ENCODE measurements around the gene PTPN13.
A peak's percentile ranks its signal among the peaks of the same experiment; 100 is the strongest.

PTPN13 gene

GRCh38 chr4:86603311-86603885 is 9.3 kb downstream of the PTPN13 start:
- peaks cover 0 to 3% of the 10 kb centered on the region in 2 donors for H3K9me3 Mint-ChIP-seq
- no peak overlapping the region for H3K4me3 Mint-ChIP-seq
- H3K27me3 Mint-ChIP-seq, result no peaks in the 10 kb centered on the region
- ATAC-seq (replicated peaks) (no peak), DNase-seq (no peak)
- H3K36me3 Mint-ChIP-seq (ENCODE audit: insufficient read depth), result no peaks in the 10 kb centered on the region
- H3K4me1 Mint-ChIP-seq (ENCODE audit: low read depth in 2 of 2), result peaks cover 0 to 3% of the 10 kb centered on the region in 2 donors
- H3K27ac Mint-ChIP-seq, result no peak overlapping the region

GRCh38 chr4:86606809-86607208 is 12.7 kb downstream of the PTPN13 start:
- DNase-seq (no peak), ATAC-seq (replicated peaks) (no peak)
- Mint-ChIP-seq H3K27ac (no peak overlapping the region), H3K36me3 (ENCODE audit: insufficient read depth) (no peaks in the 10 kb centered on the region), H3K4me3 (no peak overlapping the region), H3K4me1 (ENCODE audit: low read depth in 2 of 2) (no peaks in the 10 kb centered on the region), H3K27me3 (no peaks in the 10 kb centered on the region), H3K9me3 (peaks cover 0 to under 1% of the 10 kb centered on the region in 2 donors)

DNA sequence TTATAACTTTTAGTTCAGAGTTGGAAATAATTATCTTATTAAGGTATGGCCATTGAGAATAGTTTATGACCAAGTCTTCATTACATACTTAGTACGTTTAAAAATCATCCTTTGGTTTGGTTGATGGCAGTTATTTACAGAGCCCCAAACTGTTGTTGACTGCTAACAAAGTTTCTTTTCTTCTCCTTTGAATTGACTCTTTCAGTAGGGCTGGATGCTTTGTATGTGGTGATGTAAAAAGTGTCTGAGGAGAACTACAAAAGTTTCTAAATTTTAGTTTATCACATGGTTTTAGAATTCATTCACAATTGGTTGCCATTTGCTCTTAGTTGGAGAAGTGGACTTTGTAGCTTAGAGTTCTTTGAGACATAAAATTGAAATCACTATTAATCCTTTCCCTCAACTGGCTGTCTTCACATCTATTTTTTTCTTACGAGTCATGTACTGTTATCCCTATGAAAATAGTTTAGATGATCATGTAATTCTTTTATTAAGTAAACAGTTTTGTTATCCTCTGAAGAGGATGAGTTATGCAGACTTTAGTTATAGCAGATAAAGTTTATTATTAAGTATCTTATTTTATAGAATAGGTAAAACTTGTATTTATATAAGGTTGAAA is 14.8 kb downstream of the PTPN13 start:
- H3K4me1 Mint-ChIP-seq (ENCODE audit: low read depth in 2 of 2), result peaks cover 0 to 6% of the 10 kb centered on the region in 2 donors

DNA sequence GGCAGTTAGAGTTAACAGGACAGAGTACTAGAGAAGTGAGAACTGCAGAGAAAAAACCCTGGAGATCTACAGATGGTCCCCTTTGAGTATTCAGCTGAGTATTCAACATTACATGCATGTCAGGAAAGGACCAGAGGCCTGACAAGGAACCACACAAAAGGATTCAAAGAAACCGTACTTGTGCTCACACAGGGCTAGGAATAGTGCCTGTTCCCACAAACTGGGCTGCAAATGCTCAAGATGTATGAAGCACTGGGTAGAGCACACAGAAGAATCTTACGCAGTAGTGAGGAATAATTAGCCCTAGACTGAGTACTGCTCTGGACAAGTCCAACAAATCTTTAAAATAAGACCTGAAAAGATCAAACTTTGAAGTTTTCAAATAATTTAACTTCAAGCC is 17.6 kb downstream of the PTPN13 start:
- H3K27ac Mint-ChIP-seq, result no peak overlapping the region

More for the DNA sequence above, 14.8 kb downstream of the PTPN13 start:
- no peaks in the 10 kb centered on the region for H3K9me3 Mint-ChIP-seq
- no peak overlapping the region for H3K4me3 Mint-ChIP-seq
- H3K36me3 Mint-ChIP-seq (ENCODE audit: insufficient read depth), result no peaks in the 10 kb centered on the region
- ATAC-seq (replicated peaks), result no peak
- DNase-seq, result no peak
- H3K27me3 Mint-ChIP-seq, result no peaks in the 10 kb centered on the region
- no peak overlapping the region for H3K27ac Mint-ChIP-seq

DNA sequence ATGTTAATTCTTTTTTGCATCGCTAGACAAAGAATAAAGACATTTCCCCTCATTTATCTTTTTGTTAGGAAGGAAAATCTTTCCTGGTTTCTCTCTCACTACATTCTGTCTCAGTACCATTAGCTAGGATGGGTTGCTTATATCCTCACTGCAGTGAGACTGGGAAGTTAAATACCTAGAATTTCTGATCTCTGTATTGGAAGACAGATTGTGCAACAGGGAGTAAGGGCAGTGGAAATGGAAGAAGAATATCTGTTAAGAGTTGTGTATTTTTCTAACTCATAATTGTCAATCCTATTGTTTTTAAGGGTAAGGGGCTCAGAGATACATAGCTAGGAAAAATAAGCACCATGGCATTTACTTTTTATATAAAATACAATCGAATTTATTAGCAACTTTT is 19.6 kb downstream of the PTPN13 start:
- no peak for ATAC-seq (replicated peaks)
- H3K27me3 Mint-ChIP-seq, result no peaks in the 10 kb centered on the region
- DNase-seq, result no peak
- no peaks in the 10 kb centered on the region for H3K9me3 Mint-ChIP-seq
- no peaks in the 10 kb centered on the region for H3K36me3 Mint-ChIP-seq (ENCODE audit: insufficient read depth)
- H3K27ac Mint-ChIP-seq, result no peak overlapping the region
- H3K4me3 Mint-ChIP-seq, result no peak overlapping the region
- H3K4me1 Mint-ChIP-seq (ENCODE audit: low read depth in 2 of 2), result peaks cover 0 to 6% of the 10 kb centered on the region in 2 donors

More for the DNA sequence above, 17.6 kb downstream of the PTPN13 start:
- H3K4me3 Mint-ChIP-seq, result no peak overlapping the region
- ATAC-seq (replicated peaks), result no peak
- no peaks in the 10 kb centered on the region for H3K9me3 Mint-ChIP-seq
- DNase-seq, result no peak
- peaks cover 0 to 6% of the 10 kb centered on the region in 2 donors for H3K4me1 Mint-ChIP-seq (ENCODE audit: low read depth in 2 of 2)
- no peaks in the 10 kb centered on the region for H3K36me3 Mint-ChIP-seq (ENCODE audit: insufficient read depth)
- no peaks in the 10 kb centered on the region for H3K27me3 Mint-ChIP-seq

- Mint-ChIP-seq H3K36me3 (ENCODE audit: insufficient read depth) (no peaks in the 10 kb centered on the region), H3K27me3 (no peaks in the 10 kb centered on the region), H3K9me3 (peaks cover 0 to 2% of the 10 kb centered on the region in 2 donors), H3K4me3 (no peak overlapping the region), H3K27ac (no peak overlapping the region), H3K4me1 (ENCODE audit: low read depth in 2 of 2) (peaks cover 0 to 6% of the 10 kb centered on the region in 2 donors)
- DNase-seq, result no peak
- no peak for ATAC-seq (replicated peaks)
Measured at GRCh38 chr4:86614865-86615264, 20.8 kb downstream of the PTPN13 start.

- Mint-ChIP-seq H3K9me3 (peaks cover 0 to 2% of the 10 kb centered on the region in 2 donors), H3K4me1 (ENCODE audit: low read depth in 2 of 2) (peaks cover 0 to 6% of the 10 kb centered on the region in 2 donors), H3K4me3 (no peak overlapping the region), H3K27me3 (no peaks in the 10 kb centered on the region), H3K27ac (no peak overlapping the region), H3K36me3 (ENCODE audit: insufficient read depth) (no peaks in the 10 kb centered on the region)
- DNase-seq (no peak), ATAC-seq (replicated peaks) (no peak)
Measured at GRCh38 chr4:86615501-86615900, 21.4 kb downstream of the PTPN13 start.

DNA sequence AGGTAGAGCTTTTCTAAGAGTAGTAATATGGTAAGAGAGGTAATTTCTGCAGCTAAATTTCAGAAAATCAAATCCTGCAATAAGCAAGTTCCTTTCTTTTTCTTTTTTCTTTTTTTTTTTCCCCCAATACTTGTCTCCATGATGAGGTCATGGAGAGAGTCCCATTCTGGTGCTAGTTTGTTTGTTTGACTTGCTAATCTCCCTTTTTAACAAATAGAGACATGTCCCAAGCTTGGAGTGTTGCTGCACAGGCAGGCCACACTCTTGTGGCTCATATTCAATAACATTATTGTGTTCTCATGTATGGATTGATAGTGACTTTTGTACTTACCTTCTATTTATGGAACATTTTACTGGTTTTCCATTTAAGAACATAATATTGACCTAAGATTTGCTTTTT is 25.5 kb downstream of the PTPN13 start:
- H3K9me3 Mint-ChIP-seq, result peaks cover 0 to 4% of the 10 kb centered on the region in 2 donors

DNA sequence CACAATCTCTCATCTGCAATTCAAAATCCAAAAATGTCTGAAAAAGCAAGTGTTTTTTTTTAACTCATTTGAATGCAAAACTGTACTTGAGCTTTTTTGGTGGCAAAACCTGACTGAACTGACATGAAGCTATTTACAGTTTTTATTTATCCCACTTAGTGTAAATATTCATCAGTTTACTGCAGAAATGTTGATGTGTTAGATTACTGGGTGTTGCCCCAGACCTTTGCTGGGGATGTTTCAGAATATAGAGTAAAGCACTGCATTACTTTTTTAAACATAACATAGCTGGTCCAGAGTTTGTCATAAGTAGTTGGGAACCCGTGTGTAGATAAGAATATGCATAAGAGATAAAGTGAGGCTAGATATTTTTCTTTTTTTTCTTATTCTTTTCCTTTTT is 27.3 kb downstream of the PTPN13 start:
- ATAC-seq (replicated peaks), result no peak
- no peaks in the 10 kb centered on the region for H3K27me3 Mint-ChIP-seq

More for the DNA sequence above, 25.5 kb downstream of the PTPN13 start:
- ATAC-seq (replicated peaks) (no peak), DNase-seq (no peak)
- Mint-ChIP-seq H3K4me1 (ENCODE audit: low read depth in 2 of 2) (peaks cover 0 to 4% of the 10 kb centered on the region in 2 donors), H3K4me3 (no peak overlapping the region), H3K27me3 (no peaks in the 10 kb centered on the region), H3K36me3 (ENCODE audit: insufficient read depth) (no peaks in the 10 kb centered on the region), H3K27ac (no peak overlapping the region)

GRCh38 chr4:86626066-86626465 is 32.0 kb downstream of the PTPN13 start:
- H3K4me3 Mint-ChIP-seq, result no peak overlapping the region
- H3K36me3 Mint-ChIP-seq (ENCODE audit: insufficient read depth), result no peaks in the 10 kb centered on the region
- peaks cover 0 to 4% of the 10 kb centered on the region in 2 donors for H3K4me1 Mint-ChIP-seq (ENCODE audit: low read depth in 2 of 2)
- DNase-seq (no peak), ATAC-seq (replicated peaks) (no peak)
- H3K9me3 Mint-ChIP-seq, result peaks cover 0 to 2% of the 10 kb centered on the region in 2 donors
- H3K27ac Mint-ChIP-seq, result no peak overlapping the region
- no peaks in the 10 kb centered on the region for H3K27me3 Mint-ChIP-seq

More for the DNA sequence above, 27.3 kb downstream of the PTPN13 start:
- Mint-ChIP-seq H3K36me3 (ENCODE audit: insufficient read depth) (no peaks in the 10 kb centered on the region), H3K4me1 (ENCODE audit: low read depth in 2 of 2) (peaks cover 0 to 4% of the 10 kb centered on the region in 2 donors), H3K9me3 (peaks cover 0 to 4% of the 10 kb centered on the region in 2 donors), H3K27ac (no peak overlapping the region), H3K4me3 (no peak overlapping the region)
- DNase-seq, result no peak

DNA sequence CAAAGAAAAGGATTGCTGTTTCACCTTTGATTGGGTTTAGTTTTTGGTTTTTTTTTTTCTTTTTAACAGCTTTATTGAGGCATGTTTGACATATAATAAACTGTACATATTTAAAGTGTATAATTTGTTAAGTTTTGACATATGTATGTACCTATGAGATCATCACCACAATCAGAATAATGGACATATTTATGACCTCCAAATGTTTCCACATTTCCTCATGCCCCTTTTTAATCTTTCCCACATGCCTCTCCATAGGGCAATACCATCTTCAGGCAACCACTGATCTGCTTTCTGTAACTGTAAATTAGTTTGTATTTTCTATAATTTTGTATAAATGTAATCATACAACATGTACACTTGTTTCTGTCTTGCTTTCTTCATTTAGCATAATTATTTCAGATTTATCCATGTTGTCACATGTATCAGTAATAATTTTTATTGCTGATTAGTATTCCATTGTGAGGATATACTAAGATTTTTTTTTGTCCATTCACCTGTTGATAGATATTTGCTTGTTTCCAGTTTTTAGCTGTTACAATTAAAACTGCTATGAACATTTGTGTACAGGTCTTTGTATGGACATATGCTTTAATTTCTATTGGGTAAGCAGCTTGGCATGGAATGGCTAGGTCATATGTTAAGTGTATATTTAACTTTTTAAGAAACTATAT is 33.5 kb downstream of the PTPN13 start:
- H3K27me3 Mint-ChIP-seq, result no peaks in the 10 kb centered on the region
- no peak for DNase-seq
- ATAC-seq (replicated peaks), result no peak
- no peak overlapping the region for H3K4me3 Mint-ChIP-seq
- peaks cover 0 to 2% of the 10 kb centered on the region in 2 donors for H3K9me3 Mint-ChIP-seq
- no peak overlapping the region for H3K27ac Mint-ChIP-seq
- H3K4me1 Mint-ChIP-seq (ENCODE audit: low read depth in 2 of 2), result peaks cover 0 to 3% of the 10 kb centered on the region in 2 donors
- H3K36me3 Mint-ChIP-seq (ENCODE audit: insufficient read depth), result no peaks in the 10 kb centered on the region

DNA sequence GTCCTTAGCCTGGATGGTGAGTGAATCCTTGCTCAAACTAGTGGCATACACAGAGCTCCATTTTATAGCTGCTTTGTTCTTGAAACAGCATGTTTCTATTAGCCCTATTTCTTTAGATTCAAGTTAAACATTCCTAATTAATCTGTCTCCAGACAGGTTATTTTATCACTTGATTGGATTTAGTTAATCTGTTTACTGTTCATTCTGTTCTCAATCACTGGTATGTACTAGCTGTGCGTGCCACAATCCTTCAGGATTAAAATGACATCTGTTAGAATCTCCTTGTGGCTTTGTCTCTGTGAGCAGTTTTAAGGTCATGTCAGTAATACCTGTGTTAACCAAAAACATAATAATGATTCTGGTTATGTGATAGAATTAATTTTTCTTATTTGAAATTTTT is 36.5 kb downstream of the PTPN13 start:
- H3K4me3 Mint-ChIP-seq, result no peak overlapping the region
- H3K27ac Mint-ChIP-seq, result no peak overlapping the region
- H3K36me3 Mint-ChIP-seq (ENCODE audit: insufficient read depth), result no peaks in the 10 kb centered on the region
- peaks cover 0 to 4% of the 10 kb centered on the region in 2 donors for H3K9me3 Mint-ChIP-seq
- peaks cover 0 to 4% of the 10 kb centered on the region in 2 donors for H3K4me1 Mint-ChIP-seq (ENCODE audit: low read depth in 2 of 2)
- ATAC-seq (replicated peaks) (no peak), DNase-seq (no peak)
- no peaks in the 10 kb centered on the region for H3K27me3 Mint-ChIP-seq

GRCh38 chr4:86631166-86631565 is 37.1 kb downstream of the PTPN13 start:
- Mint-ChIP-seq H3K4me3 (no peak overlapping the region), H3K27me3 (no peaks in the 10 kb centered on the region), H3K4me1 (ENCODE audit: low read depth in 2 of 2) (peaks cover 0 to 4% of the 10 kb centered on the region in 2 donors), H3K9me3 (peaks cover 0 to 6% of the 10 kb centered on the region in 2 donors), H3K36me3 (ENCODE audit: insufficient read depth) (no peaks in the 10 kb centered on the region), H3K27ac (no peak overlapping the region)
- DNase-seq, result no peak
- ATAC-seq (replicated peaks), result no peak

DNA sequence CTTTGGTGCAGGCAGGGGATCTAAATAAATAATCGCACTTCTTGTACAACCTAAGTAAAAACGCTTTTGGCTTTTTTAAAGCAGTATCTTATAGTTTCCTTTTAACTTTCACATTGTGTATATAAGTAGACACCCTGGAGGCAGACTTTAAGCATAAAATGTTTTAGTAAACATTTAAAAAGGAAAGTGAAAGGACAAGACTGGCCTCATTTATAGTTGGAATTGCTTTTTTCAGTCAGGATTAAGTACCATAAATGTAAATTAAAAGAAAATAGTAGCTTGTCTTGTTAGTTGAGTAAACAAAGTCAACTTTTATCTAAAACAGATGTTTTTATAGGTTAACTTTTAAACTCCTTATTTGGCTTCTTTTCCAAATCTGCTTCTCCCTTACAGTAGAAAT is 39.7 kb downstream of the PTPN13 start:
- Mint-ChIP-seq H3K27me3 (no peaks in the 10 kb centered on the region), H3K27ac (peak overlapping the region in 1 of 2 donors; percentile 35), H3K4me1 (ENCODE audit: low read depth in 2 of 2) (peaks cover 0 to 4% of the 10 kb centered on the region in 2 donors), H3K9me3 (peaks cover 0 to 8% of the 10 kb centered on the region in 2 donors), H3K36me3 (ENCODE audit: insufficient read depth) (no peaks in the 10 kb centered on the region), H3K4me3 (peak overlapping the region in 1 of 2 donors; percentile 37)
- ATAC-seq (replicated peaks), result no peak
- DNase-seq, result no peak
